Measurements from ENCODE around the gene GABRD.

GABRD gene

DNA sequence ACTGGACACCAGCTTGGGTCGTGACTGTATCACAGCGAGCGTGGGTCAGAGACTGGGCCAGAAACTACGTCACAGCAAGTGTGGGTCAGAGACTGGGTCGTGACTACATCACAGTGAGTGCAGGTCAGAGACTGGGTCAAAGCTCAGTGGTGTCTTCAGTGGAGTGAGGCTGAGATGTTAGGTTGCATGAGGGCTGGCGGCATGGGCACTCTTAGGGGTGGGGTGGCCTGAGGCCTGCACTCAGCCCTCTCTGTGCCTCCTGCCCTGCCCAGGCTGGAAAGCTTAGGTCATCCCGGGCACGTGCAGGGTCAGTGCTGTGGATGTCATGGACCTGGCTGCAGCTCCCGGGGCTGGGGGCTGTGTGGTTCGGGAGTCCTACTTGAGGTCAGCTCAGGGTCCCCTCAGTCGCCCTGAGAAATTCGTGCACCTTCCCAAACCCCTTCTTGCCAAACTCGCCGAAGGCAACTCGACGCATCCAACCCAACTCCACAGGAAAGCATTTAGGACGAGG is 34.5 kb upstream of the GABRD start:
- DNase-seq (ENCODE audit: insufficient read length, low spot score) (no peak), FAIRE-seq (no peak)
- TF ChIP-seq PAX5 (IDR thresholded peaks at IDR 0.05; ENCODE audit: insufficient read depth, low read length, severe bottlenecking) (no peak), POLR2AphosphoS5 (IDR thresholded peaks at IDR 0.05; ENCODE audit: low read depth, low read length) (no peak), POLR2A (IDR thresholded peaks at IDR 0.05; ENCODE audit: low read depth, low read length) (no peak), POU2F2 (IDR thresholded peaks at IDR 0.05; ENCODE audit: low read depth, low read length) (no peak), SPI1 (IDR thresholded peaks at IDR 0.05; ENCODE audit: low read depth, low read length) (no peak), TAF1 (IDR thresholded peaks at IDR 0.05; ENCODE audit: low read depth, low read length) (no peak)

DNA sequence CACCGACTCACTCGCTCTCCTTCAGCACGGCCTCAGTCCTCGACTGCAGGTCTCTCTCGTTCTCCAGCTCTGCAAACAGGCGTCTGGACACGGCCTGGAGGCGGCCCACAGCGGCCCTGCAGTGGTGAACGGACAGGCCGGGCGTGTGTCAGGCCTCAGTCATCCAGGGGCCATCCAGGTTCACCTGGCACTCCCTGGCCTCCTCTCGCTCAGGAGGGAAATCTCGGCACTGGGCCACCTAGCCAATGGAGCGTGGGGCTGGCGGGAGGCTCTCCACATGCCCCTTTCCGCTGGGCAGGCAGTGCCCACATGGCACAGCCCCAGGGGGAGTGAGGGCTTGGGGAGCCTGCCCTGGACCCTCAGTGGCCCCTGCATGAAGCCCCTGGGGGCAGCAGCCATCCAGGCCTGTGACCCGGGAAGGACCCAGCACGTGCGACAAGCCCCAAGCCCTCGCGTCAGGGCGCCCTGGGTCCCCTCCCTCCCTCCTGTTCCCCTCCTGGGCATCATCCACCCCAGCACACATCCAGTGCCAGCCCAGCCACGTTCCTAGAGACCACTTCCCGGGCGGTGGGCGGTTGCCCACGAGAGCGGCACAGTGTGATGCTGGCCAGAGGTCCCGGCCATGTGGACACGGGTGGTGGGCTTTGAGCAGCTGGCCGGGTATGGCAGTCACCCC is 33.6 kb upstream of the GABRD start:
- DNase-seq (ENCODE audit: insufficient read length, low spot score) (no peak), FAIRE-seq (no peak)
- TF ChIP-seq POLR2A (IDR thresholded peaks at IDR 0.05; ENCODE audit: low read depth, low read length), result no peak
- TF ChIP-seq POU2F2 (IDR thresholded peaks at IDR 0.05; ENCODE audit: low read depth, low read length), result no peak
- no peak for TF ChIP-seq PAX5 (IDR thresholded peaks at IDR 0.05; ENCODE audit: insufficient read depth, low read length, severe bottlenecking)
- no peak for TF ChIP-seq SPI1 (IDR thresholded peaks at IDR 0.05; ENCODE audit: low read depth, low read length)
- TF ChIP-seq TAF1 (IDR thresholded peaks at IDR 0.05; ENCODE audit: low read depth, low read length), result no peak
- TF ChIP-seq POLR2AphosphoS5 (IDR thresholded peaks at IDR 0.05; ENCODE audit: low read depth, low read length), result no peak

DNA sequence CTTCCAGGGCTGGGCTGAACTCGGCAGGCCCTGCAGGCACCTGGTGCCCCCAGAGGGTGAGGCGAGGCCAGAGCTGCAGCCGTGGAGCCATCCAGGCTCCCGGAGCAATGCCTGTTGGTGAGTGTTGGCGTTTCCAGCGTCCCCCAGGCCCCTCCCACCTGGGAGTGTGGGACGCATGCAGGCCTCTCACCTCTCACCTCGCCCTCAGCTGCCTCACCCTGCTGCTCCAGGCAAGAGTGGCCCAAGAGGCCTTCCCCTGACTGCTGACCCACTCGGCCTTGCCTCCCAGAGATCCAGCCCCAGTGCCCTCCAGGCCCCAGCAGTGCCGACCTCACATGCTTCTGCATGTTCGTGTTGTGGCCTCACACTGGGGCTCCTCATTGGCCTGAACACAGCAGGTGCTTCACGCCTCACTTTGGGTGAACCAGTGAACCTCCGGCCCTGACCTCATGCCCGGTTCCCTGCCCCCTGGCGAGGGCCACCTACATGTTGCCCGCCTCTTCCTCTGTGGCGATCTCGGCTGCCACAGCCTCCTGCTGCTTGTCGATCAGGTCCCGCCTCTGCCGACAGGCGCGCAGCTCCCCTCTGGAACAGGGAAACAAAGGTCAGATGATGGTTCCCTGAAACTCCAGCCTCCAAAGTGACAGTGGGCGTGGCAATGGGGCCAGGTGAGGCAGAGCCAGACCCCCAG is 32.5 kb upstream of the GABRD start:
- no peak for TF ChIP-seq POU2F2 (IDR thresholded peaks at IDR 0.05; ENCODE audit: low read depth, low read length)
- no peak for TF ChIP-seq TAF1 (IDR thresholded peaks at IDR 0.05; ENCODE audit: low read depth, low read length)
- TF ChIP-seq SPI1 (IDR thresholded peaks at IDR 0.05; ENCODE audit: low read depth, low read length), result no peak
- TF ChIP-seq POLR2AphosphoS5 (IDR thresholded peaks at IDR 0.05; ENCODE audit: low read depth, low read length), result no peak
- TF ChIP-seq POLR2A (IDR thresholded peaks at IDR 0.05; ENCODE audit: low read depth, low read length), result no peak
- TF ChIP-seq PAX5 (IDR thresholded peaks at IDR 0.05; ENCODE audit: insufficient read depth, low read length, severe bottlenecking), result no peak
- DNase-seq (ENCODE audit: insufficient read length, low spot score) (no peak), FAIRE-seq (no peak)

DNA sequence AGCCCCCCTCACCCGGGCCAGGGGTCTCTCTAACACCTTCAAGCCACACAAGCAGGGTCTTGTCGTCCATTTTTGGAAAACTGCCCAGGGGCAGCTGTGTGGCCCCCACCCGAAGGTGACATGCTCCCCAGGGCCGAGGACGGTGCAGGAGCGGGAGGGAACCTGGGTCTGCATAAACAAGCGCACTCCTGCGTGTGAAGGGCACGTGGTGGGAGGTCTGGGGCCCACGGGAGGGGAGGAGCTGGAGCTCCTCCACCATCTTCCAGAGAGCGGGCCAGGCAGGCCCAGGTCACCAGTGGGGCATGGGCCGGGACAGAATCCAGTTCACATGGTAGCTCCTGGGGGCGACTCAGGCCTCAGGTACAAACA is 32.0 kb upstream of the GABRD start:
- TF ChIP-seq PAX5 (IDR thresholded peaks at IDR 0.05; ENCODE audit: insufficient read depth, low read length, severe bottlenecking) (no peak), POLR2AphosphoS5 (IDR thresholded peaks at IDR 0.05; ENCODE audit: low read depth, low read length) (no peak), POLR2A (IDR thresholded peaks at IDR 0.05; ENCODE audit: low read depth, low read length) (no peak), SPI1 (IDR thresholded peaks at IDR 0.05; ENCODE audit: low read depth, low read length) (no peak)
- DNase-seq (ENCODE audit: insufficient read length, low spot score) (no peak), FAIRE-seq (no peak)

DNA sequence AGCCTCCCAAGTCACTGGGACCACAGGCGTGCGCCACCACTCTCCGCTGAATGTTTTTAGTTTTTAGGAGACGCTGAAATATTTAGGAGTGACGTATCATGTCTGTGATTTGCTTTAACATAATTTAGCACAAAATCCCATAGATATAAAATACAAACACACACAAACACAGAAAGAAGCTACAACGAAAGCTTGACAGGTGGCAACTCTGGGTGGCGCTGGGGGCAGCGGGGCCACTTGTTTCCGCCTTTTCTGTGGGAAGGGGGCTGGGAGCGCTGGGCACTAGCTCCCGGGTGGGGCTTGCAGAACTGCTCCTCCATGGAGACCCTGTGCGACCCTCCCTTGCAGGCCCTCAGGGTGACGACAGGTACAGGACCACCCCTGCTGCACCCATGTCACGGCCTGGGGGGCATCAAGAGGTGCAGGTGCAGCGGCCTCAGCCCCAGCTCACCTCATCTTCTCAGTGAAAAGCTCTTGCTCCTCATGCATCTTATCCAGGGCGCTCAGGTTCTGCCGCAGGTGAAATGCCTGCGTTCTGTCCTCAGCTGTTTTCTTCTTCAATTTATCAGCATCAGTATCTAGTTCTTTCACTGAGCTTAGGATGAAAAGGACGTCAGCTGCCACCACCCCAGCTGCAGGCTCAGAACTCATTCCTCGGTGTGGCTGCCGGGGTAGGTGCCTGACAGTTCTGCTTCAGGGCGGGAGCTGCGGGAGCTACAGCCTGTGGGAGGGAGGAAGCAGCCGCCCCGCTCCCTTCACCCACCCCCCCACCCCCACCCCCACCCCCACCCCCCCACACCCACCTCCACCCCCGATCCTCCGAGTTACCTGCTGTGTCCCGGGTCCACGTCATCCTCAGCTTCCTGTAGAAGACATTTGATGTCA is 30.8 kb upstream of the GABRD start:
- TF ChIP-seq SPI1 (IDR thresholded peaks at IDR 0.05; ENCODE audit: low read depth, low read length), result no peak
- no peak for TF ChIP-seq POU2F2 (IDR thresholded peaks at IDR 0.05; ENCODE audit: low read depth, low read length)
- no peak for TF ChIP-seq POLR2AphosphoS5 (IDR thresholded peaks at IDR 0.05; ENCODE audit: low read depth, low read length)
- no peak for TF ChIP-seq PAX5 (IDR thresholded peaks at IDR 0.05; ENCODE audit: insufficient read depth, low read length, severe bottlenecking)
- no peak for TF ChIP-seq POLR2A (IDR thresholded peaks at IDR 0.05; ENCODE audit: low read depth, low read length)
- TF ChIP-seq TAF1 (IDR thresholded peaks at IDR 0.05; ENCODE audit: low read depth, low read length), result no peak
- no peak for FAIRE-seq
- DNase-seq (ENCODE audit: insufficient read length, low spot score), result no peak

DNA sequence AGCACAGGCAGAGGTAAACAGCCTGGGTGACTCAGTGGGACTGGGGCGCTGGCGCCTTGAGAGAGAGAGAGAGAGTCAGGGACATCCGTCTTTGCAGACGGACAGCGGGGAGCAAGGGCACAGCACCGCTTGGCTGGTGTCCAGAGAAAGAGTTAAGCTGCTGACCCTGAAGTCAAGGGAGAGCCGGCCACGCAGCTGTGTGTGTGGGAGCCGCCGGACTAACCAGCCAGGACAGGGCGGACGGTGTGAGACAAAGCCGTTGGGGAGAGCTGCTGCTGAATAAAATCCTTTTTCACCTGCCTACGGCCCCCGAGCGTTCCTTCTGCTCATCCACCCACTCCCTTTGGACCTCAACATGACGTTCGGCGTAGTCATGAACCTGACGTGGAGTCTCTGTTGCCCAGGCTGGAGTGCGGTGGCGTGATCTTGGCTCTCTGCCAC is 30.0 kb upstream of the GABRD start:
- TF ChIP-seq POU2F2 (IDR thresholded peaks at IDR 0.05; ENCODE audit: low read depth, low read length) (no peak), SPI1 (IDR thresholded peaks at IDR 0.05; ENCODE audit: low read depth, low read length) (no peak), POLR2AphosphoS5 (IDR thresholded peaks at IDR 0.05; ENCODE audit: low read depth, low read length) (no peak), TAF1 (IDR thresholded peaks at IDR 0.05; ENCODE audit: low read depth, low read length) (no peak), PAX5 (IDR thresholded peaks at IDR 0.05; ENCODE audit: insufficient read depth, low read length, severe bottlenecking) (no peak), POLR2A (IDR thresholded peaks at IDR 0.05; ENCODE audit: low read depth, low read length) (no peak)
- no peak for DNase-seq (ENCODE audit: insufficient read length, low spot score)
- FAIRE-seq, result no peak

DNA sequence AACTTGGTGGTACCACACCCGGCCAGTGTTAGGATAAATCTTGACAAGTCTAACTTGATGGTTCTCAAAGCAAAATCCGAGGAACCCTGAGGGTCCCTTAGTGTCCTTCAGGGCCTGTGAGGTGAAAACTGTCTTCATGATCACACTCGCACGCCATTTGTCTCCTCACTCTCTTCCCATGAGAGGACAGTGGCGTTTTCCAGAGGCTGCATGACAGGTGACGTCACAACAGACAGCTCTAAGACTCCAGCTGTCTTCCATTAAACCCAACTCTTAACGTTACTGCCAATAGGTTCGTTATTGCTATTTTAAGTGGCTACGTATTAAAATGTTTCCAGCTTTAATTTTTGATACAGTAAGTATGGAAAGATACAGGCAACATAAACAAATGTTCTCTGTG is 29.4 kb upstream of the GABRD start:
- DNase-seq (ENCODE audit: insufficient read length, low spot score), result no peak
- FAIRE-seq, result no peak
- TF ChIP-seq TAF1 (IDR thresholded peaks at IDR 0.05; ENCODE audit: low read depth, low read length) (no peak), POLR2A (IDR thresholded peaks at IDR 0.05; ENCODE audit: low read depth, low read length) (no peak), POU2F2 (IDR thresholded peaks at IDR 0.05; ENCODE audit: low read depth, low read length) (no peak), SPI1 (IDR thresholded peaks at IDR 0.05; ENCODE audit: low read depth, low read length) (no peak), PAX5 (IDR thresholded peaks at IDR 0.05; ENCODE audit: insufficient read depth, low read length, severe bottlenecking) (no peak), POLR2AphosphoS5 (IDR thresholded peaks at IDR 0.05; ENCODE audit: low read depth, low read length) (no peak)

DNA sequence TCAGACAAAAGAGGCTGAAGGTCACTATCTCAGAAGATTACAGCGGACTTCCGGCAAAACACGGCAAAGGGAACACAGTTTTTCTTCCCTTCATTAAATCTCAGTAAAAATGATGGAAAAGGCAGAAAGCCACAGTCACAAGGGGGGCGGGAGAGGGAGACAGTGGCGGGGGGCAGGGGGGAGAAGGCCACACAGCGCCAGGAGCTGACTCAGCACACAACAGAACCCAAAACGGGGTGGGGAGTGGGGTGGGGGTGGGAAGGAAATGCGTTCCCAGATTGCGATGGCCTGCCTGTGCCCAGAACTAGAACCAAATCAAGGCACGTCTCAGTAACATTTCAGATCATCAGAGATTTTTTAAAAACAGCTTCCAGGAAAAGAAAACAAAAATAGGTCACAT is 28.9 kb upstream of the GABRD start:
- TF ChIP-seq PAX5 (IDR thresholded peaks at IDR 0.05; ENCODE audit: insufficient read depth, low read length, severe bottlenecking) (no peak), POU2F2 (IDR thresholded peaks at IDR 0.05; ENCODE audit: low read depth, low read length) (no peak), SPI1 (IDR thresholded peaks at IDR 0.05; ENCODE audit: low read depth, low read length) (no peak), POLR2AphosphoS5 (IDR thresholded peaks at IDR 0.05; ENCODE audit: low read depth, low read length) (no peak), POLR2A (IDR thresholded peaks at IDR 0.05; ENCODE audit: low read depth, low read length) (no peak), TAF1 (IDR thresholded peaks at IDR 0.05; ENCODE audit: low read depth, low read length) (no peak)
- no peak for FAIRE-seq
- DNase-seq (ENCODE audit: insufficient read length, low spot score), result no peak

DNA sequence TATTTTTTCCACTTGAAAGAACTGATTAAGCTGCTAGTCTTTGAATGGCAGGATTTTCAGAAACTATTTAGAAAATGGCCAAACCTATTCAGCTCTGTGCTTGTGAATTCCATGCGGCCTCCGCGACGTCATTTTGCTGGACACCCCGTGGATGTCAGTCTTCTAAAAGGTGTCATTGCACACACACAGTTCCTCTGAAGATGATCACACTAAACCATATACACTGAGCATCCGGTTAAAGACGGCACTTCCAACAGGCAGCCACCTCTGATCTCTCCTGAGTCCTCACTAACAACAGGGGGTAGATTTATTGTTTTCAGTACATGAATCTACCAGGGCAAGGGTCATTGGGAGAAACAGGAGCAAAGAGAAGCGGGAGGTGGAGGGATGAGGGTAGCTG is 24.6 kb upstream of the GABRD start:
- no peak for FAIRE-seq

More for the DNA sequence above, 24.6 kb upstream of the GABRD start:
- no peak for DNase-seq (ENCODE audit: insufficient read length, low spot score)
- no peak for TF ChIP-seq PAX5 (IDR thresholded peaks at IDR 0.05; ENCODE audit: insufficient read depth, low read length, severe bottlenecking)
- no peak for TF ChIP-seq TAF1 (IDR thresholded peaks at IDR 0.05; ENCODE audit: low read depth, low read length)
- no peak for TF ChIP-seq SPI1 (IDR thresholded peaks at IDR 0.05; ENCODE audit: low read depth, low read length)
- TF ChIP-seq POLR2AphosphoS5 (IDR thresholded peaks at IDR 0.05; ENCODE audit: low read depth, low read length), result no peak
- no peak for TF ChIP-seq POU2F2 (IDR thresholded peaks at IDR 0.05; ENCODE audit: low read depth, low read length)
- no peak for TF ChIP-seq POLR2A (IDR thresholded peaks at IDR 0.05; ENCODE audit: low read depth, low read length)

Data from GM12891 (cell line).